Liver (tissue), 3 donors: Measurements from ENCODE around the gene SORL1.
"Not testable (repeated sequence)": the region's sequence is repeated elsewhere in the genome, so short reads cannot be mapped to it uniquely, and the experiment has no call there.

Source experiments
- ATF3 ChIP-seq: IDR thresholded peaks from 2 replicates; pipeline ENCODE4 v1.6.1; 2016; ENCODE audit warnings: antibody characterized with exemption
- CTCF ChIP-seq: fragments of 150-350 bp; IDR thresholded peaks from 2 replicates; pipeline ENCODE4 v1.5.1; 2017; ENCODE audit warnings: improper control_type of control experiment, low read depth, low read length; ENCODE audit not compliant: missing input control
- FOXA1 ChIP-seq: IDR thresholded peaks from 2 replicates; pipeline ENCODE4 v1.6.1; 2016; ENCODE audit warnings: antibody characterized with exemption
- GABPA ChIP-seq, 2 donors: IDR thresholded peaks in 1 of 2; conservative IDR thresholded peaks in 1 of 2; 2 replicates each; pipeline ENCODE4 v1.6.1; 2016; ENCODE audit warnings: antibody characterized with exemption in 2 of 2, mild to moderate bottlenecking in 1 of 2, moderate library complexity in 1 of 2
- HNF4A ChIP-seq, 2 donors: conservative IDR thresholded peaks; 2 replicates each; pipeline ENCODE4 v1.6.1; 2016; ENCODE audit warnings: antibody characterized with exemption in 2 of 2, mild to moderate bottlenecking in 2 of 2
- JUND ChIP-seq, 2 donors: IDR thresholded peaks; 2 replicates each; pipeline ENCODE4 v1.6.1; 2016; ENCODE audit warnings: antibody characterized with exemption in 2 of 2
- MAX ChIP-seq: IDR thresholded peaks from 2 replicates; pipeline ENCODE4 v1.6.1; 2016; ENCODE audit warnings: antibody characterized with exemption
- RAD21 ChIP-seq, 2 donors: IDR thresholded peaks; 2 replicates each; pipeline ENCODE4 v1.6.1; 2016; ENCODE audit warnings: antibody characterized with exemption in 2 of 2, mild to moderate bottlenecking in 2 of 2
- REST ChIP-seq: IDR thresholded peaks from 2 replicates; pipeline ENCODE4 v1.6.1; 2016; ENCODE audit warnings: antibody characterized with exemption, mild to moderate bottlenecking
- SP1 ChIP-seq: IDR thresholded peaks from 2 replicates; pipeline ENCODE4 v1.6.1; 2018; ENCODE audit warnings: antibody characterized with exemption, mild to moderate bottlenecking
- TAF1 ChIP-seq: conservative IDR thresholded peaks from 2 replicates; pipeline ENCODE4 v1.6.1; 2016; ENCODE audit warnings: antibody characterized with exemption, mild to moderate bottlenecking
- YY1 ChIP-seq: IDR thresholded peaks from 2 replicates; pipeline ENCODE4 v1.6.1; 2016; ENCODE audit warnings: antibody characterized with exemption, mild to moderate bottlenecking
- donor health status: healthy.
- donor health status: healthy.

GRCh38 chr11:121411330-121411729 is 40.8 kb upstream of the SORL1 start:
- not testable (repeated sequence) for TF ChIP-seq CTCF; JUND (IDR thresholded peaks at IDR 0.05); RAD21 (IDR thresholded peaks at IDR 0.05); TAF1; GABPA (IDR thresholded peaks at IDR 0.05 in 1 of 2, conservative IDR thresholded peaks at IDR 0.05 in 1 of 2); HNF4A (conservative IDR thresholded peaks at IDR 0.05); SP1; YY1; ATF3; FOXA1; MAX; REST
